Activated CD4-positive, alpha-beta T cell treated with anti-CD3 and anti-CD28 coated beads, Interleukin-10, Interleukin-2, amounts not matched to agents 100 ng/mL and 50 ng/mL, durations not matched to agents 16 hours and 8 hours (primary cell): ENCODE results near the gene ITGA8.
"Not testable (repeated sequence)": the region's sequence is repeated elsewhere in the genome, so short reads cannot be mapped to it uniquely, and the experiment has no call there.

ENCODE experiments used
- DNase-seq: peaks from one replicate; pipeline ENCODE4 v3.0.0-alpha.2; 2020

The ITGA8 gene

DNA sequence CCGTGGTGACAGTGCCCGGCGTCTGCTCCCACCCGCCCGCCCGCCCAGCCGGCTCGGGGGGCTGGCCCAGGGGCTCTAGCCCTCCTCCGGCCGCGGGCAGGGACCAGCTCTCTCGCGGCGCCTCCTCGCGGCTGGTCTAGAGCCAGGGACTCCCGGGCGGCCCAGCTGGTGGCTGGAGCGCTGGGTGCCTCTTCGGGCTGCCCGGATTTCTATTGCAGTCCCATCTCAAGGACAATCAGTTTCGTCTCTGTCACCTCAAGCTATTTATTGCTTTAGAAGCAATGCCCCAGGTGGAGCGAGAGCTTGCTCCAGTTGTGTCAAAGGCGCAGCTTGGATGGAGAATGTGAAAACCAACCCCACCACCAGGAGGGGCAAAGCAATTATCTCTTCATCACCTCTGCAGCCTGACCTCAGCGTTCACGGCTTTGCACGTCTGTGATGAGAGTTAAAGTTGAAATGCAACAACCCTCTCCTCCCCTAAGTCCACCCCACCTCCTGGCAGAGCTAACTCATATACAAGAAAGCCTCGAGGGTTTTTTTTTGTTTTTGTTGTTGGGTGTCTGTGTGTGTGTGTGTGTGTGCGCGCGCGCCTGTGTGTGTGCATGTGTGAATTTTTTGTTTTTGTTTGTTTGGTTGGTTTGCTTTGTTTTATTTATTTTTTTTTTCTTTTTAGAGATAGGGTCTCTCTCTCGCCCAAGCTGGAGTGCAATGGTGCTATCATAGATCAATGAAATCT is at the start of gene ITGA8:
TSS of gene ITGA8 (minus strand) at position 24 of the 736 bp plus-strand sequence. CDS start 151 bp downstream, outside the sequence.
- peak; percentile 26 for DNase-seq

DNA sequence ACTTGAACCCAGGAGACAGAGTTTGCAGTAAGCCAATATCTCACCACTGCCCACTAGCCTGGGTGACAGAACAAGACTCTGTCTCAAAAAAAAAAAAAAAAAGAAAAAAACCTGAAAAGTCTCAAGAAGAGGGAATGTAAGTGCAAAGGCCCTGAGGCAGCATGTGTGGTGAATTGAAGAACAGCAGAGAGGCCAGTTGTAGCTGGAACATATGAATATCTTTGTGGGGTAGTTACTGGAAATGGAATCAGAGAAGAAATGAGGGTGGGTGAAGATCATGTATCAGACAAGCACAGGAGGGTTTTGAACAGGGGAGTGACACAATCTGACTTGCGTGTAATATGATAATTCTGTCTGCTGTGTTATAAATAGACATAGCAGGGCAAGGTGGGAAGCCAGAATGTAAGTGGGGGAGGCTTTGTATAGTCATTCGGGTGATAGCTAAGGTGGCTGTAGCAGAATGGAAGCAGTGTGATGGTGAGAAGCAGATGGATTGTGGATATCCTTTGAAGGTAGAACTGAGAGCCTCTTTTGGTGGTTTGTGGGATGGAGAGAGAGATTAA is 45.3 kb upstream of the ITGA8 start:
- DNase-seq = no peak

- no peak for DNase-seq
These were observed 43.3 kb upstream of the ITGA8 start for GRCh38 chr10:15763006-15763405.

DNA sequence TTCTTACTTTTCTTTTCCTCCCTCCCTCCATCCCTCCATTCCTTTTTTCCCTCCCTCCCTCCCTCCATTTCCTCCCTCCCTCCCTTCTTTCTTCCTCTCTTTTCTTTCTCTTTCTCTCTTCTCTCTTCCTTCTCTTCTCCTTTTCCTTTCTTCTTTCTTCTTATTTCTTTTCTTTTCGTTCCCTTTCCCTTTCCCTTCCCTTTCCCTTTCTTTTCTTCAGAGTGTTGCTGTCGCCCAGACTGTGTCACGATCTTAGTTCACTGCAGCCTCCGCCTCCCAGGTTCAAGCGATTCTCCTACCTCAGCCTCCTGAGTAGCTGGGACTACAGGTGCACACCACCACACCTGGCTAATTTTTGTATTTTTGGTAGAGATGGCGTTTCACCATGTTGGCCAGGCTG is 42.5 kb upstream of the ITGA8 start:
- not testable (repeated sequence) for DNase-seq

DNA sequence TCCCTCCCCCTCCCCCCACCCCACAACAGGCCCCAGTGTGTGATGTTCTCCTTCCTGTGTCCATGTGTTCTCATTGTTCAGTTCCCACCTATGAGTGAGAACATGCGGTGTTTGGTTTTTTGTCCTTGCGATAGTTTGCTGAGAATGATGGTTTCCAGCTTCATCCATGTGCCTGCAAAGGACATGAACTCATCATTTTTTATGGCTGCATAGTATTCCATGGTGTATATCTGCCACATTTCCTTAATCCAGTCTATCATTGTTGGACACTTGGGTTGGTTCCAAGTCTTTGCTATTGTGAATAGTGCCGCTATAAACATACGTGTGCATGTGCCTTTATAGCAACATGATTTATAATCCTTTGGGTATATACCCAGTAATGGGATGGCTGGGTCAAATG is 41.5 kb upstream of the ITGA8 start:
- not testable (repeated sequence) for DNase-seq

DNA sequence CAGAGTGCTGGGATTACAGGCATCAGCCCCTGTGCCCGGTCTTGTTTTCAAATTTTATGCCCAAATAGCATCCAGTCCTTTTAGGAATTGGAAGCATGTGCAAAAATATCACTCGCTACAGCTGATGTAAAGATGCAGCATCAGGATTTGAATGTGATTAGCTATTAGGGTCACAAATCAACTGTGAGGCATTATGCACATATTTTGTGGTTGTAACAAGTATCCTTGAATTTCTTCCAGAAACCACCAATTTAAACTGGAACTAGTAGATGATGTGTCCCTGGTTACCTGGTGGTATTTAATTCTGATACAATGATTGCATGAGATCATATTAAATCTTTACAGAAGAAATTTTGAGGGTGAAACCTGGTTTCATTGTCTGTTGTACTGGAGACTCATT is 41.0 kb upstream of the ITGA8 start:
- DNase-seq = no peak

GRCh38 chr10:15759265-15759664 is 39.5 kb upstream of the ITGA8 start:
- no peak for DNase-seq

GRCh38 chr10:15758618-15759017 is 38.9 kb upstream of the ITGA8 start:
- DNase-seq = no peak

GRCh38 chr10:15754937-15755336 is 35.2 kb upstream of the ITGA8 start:
- no peak for DNase-seq

DNA sequence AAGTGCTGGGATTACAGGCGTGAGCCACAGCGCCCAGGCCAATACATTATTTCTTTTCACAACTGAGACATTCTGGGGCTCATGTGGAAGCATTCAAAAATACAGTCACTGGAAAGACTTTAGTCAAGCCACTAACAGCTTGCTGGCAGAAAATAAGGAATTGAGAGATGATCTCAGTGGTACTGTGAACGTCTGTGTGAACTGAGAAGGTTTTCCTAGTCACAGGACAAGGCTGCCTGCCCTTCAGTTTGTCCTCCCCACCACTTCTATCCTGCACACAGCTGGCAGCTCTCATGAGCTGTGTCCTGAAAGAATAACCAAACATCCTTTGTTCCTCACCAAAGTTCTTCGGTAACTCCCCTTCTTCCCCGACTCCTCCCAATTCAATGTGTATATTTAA is 31.3 kb upstream of the ITGA8 start:
- no peak for DNase-seq

- no peak for DNase-seq
These were observed 28.4 kb upstream of the ITGA8 start for GRCh38 chr10:15748126-15748525.

DNA sequence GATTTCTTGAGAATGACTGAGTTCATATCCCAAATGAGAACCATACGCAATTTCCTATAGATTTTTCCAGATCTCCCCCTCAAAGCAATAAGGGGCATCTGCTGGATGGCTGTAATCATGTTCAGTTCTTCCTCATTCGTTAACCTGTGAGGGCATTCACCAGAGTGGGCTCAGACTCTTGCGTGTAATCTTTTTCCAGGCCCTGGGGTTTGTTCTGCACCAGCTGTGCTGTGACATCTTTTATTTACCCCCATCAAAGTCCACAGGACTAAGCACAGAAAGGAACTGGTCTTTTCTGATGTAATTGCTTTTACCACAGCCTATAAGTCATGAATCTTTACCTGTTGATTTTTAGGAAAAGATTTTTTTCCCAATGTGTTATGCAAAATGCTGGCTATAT is 27.9 kb upstream of the ITGA8 start:
- no peak for DNase-seq

DNA sequence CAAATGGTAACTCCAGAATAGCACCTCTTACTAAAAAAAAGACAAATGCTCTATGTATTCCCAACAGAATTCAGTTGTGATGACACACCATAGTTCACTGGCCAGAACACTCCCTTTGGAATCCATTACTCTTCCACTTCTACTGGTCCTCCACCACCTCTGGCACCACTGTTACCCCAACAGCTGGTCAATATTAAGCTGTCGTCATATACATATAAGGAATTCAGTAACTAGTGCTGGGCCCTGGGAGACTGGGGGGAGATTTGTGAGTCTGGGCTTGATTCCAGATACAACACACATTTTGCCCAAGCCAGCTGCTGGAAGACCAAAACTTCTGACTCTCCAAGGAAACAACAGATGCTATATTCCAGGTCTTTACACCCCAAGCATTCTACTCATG is 26.0 kb upstream of the ITGA8 start:
- DNase-seq = no peak

GRCh38 chr10:15744217-15744865 is 24.6 kb upstream of the ITGA8 start:
- peak; percentile 62 for DNase-seq

- no peak for DNase-seq
These were observed 23.7 kb upstream of the ITGA8 start for GRCh38 chr10:15743443-15743842.

DNA sequence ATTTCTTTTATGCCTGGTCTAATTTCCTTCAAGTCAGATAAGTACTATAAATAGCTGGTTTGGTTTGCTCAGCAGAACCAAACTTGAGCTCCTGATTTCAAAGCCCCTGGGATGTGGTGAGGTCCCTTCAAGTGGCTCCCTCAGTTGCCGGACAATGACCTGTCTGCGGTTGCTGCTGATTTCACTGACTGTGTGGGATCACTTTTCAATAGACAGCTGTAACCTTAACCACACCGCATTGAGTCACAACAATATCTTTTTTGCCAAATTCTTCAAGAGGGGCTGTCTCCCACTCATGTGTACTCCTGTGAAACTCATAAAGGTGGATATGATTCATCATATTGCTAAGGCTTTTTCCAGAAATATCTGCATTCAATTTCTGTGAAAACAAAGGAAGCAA is 23.1 kb upstream of the ITGA8 start:
- no peak for DNase-seq

- DNase-seq = no peak
These were observed 22.4 kb upstream of the ITGA8 start for GRCh38 chr10:15742102-15742501.

- DNase-seq = no peak
These were observed 21.9 kb upstream of the ITGA8 start for GRCh38 chr10:15741581-15741980.

GRCh38 chr10:15740261-15740660 is 20.5 kb upstream of the ITGA8 start:
- no peak for DNase-seq

GRCh38 chr10:15739254-15739970 is 19.7 kb upstream of the ITGA8 start:
- no peak for DNase-seq

- DNase-seq = no peak
These were observed 18.7 kb upstream of the ITGA8 start for GRCh38 chr10:15738270-15738925.

DNA sequence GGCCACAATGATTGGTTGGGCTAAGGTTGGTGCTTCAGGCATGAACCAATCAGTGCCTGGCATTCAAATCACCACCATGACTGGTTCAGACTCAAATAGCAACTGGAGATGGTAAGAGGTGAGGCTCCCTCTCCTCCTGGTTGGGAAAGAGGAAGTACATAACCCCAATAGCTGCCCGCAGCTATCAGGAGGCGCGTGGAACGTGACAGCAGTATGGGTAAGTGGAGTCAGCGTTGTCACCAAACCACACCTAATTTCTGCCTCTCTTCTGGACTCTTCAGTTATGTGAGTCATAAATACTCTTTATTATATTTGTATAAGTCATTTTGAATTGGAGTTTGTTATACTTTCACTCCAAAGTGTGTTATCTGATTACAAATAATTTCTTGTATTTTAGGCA is 17.9 kb upstream of the ITGA8 start:
- no peak for DNase-seq

GRCh38 chr10:15735763-15736162 is 16.0 kb upstream of the ITGA8 start:
- no peak for DNase-seq
